HG03097 (cell line): ENCODE measurements around the gene RRAS.

ENCODE experiments used
- ATAC-seq: cut with Tn5 transposase; IDR thresholded peaks from one replicate; pipeline ENCODE4 v1.9.1; 2021; ENCODE audit not compliant: unreplicated experiment, low FRiP score

The RRAS gene

DNA sequence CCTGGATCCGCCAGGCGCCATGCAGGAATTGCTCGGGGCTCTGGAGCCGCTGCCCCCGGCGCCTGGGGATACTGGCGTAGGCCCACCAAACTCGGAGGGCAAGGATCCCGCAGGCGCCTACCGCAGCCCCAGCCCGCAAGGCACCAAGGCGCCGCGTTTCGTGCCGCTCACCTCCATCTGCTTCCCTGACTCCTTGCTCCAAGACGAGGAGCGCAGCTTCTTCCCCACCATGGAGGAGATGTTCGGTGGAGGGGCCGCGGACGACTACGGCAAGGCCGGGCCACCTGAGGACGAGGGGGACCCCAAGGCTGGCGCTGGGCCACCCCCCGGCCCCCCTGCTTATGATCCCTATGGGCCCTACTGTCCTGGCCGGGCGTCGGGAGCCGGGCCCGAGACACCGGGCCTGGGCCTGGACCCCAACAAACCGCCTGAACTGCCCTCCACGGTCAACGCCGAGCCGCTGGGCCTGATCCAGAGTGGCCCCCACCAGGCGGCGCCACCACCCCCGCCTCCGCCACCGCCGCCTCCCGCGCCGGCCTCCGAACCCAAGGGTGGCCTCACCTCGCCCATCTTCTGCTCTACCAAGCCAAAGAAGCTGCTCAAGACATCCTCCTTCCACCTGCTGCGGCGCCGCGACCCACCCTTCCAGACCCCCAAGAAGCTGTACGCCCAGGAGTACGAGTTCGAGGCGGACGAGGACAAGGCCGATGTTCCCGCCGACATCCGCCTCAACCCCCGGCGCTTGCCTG is 42.8 kb downstream of the RRAS start:
- ATAC-seq: no peak

DNA sequence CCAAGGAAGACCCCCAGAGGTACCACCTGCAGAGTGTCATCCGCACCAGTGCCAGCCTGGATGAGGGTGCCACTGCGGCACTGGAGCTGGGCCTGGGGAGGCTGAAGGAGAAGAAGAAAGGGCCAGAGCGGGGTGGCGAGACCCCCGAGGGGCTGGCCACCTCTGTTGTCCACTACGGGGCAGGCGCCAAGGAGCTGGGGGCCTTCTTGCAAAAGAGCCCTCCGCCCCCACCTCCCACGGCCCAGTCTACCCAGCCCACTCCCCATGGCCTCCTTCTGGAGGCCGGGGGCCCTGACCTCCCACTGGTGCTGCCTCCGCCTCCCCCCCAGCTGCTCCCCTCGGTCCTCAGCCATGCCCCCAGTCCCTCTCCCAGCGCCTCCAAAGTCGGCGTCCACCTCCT is 43.5 kb downstream of the RRAS start:
- ATAC-seq: no peak

DNA sequence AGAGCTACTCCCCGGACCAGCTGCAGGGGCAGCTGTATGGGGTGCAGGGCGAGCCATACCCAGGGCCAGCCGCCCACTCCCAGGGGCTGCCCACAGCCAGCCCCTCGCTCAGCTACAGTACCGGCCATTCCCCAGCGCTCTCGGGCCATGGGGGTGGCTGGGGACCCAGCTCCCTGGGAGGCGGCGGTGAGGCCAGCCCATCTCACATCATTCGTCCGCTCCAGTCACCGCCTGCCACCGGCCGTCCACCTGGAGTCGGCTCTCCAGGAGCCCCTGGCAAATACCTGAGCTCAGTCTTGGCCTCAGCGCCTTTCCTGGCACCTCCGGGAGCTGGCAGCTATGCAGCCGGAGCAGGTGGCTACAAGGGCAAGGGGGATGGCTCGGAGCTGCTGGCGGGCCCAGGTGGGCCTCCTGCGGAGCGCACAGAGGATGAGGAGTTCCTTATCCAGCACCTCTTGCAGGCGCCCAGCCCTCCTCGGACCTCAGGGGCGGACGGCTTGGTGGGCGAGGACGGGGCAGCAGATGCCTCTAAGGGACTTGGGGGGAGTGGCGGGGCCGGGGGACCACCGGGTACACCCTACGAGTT is 44.0 kb downstream of the RRAS start:
- ATAC-seq: no peak

DNA sequence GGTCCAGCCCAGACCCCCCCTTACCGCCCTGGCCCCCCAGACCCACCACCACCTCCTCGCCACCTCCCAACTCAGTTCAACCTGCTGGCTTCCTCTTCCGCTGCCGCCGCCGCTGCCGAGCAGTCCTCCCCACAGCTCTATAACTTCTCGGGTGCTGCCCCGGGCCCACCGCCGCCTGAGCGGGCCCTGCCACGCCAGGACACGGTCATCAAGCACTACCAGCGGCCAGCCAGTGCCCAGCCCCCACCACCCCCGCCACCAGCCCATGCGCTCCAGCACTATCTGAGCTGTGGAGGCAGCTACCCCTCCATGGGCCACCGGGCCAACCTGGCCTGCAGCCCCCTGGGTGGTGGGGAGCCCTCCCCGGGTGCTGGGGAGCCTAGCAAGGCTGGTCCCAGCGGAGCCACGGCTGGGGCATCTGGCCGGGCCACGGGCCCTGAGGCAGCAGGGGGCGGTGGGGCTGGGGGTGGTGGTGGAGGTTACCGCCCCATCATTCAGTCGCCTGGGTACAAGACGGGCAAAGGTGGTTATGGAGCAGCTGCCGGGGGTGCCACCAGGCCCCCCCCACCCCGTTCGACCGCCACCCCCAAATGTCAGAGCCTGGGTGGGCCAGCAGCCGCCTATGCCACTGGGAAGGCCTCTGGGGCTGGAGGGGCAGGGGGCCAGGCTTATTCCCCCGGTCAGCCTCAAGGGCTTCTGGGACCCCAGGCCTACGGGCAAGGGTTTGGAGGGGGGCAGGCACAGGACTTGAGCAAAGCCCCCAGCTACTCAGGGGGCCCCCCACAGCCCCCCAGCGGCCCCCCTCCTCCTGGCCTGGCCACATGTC is 44.7 kb downstream of the RRAS start:
- ATAC-seq: no peak

DNA sequence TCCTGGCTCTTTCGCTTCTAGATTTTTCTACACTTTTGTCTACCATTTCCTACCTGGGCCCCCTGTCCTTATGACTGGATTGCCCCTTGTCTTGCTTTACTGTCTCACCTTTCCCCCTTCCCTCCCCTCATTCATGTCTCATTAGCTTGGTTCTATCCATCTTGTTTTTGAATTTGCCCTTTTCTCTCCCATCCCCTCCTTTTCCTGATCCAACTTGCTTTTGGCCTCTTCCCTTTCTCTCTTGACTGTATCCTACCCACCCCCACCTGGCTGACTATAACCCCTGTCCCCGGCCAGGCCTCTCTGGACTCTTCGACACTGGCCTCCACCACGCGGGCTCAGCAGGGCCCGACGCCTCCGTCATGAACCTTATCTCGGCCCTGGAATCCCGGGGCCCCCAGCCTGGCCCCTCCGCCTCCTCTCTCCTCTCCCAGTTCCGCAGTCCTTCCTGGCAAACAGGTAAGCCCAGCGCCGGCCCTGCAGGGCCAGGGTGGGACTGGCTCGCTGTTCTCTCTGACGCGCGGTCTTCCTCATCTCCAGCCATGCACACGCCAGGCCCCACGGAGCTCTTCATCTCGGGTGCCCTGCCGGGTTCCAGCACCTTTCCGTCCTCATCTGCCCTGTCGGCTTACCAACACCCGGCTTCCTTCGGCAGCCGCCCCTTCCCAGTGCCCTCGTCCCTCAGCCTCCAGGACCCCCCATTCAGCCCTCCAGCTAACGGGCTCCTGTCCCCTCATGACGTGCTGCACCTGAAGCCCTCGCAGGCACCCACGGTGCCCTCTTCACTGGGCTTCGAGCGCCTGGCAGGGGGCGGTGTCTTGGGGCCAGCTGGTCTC is 45.6 kb downstream of the RRAS start:
- no peak for ATAC-seq

DNA sequence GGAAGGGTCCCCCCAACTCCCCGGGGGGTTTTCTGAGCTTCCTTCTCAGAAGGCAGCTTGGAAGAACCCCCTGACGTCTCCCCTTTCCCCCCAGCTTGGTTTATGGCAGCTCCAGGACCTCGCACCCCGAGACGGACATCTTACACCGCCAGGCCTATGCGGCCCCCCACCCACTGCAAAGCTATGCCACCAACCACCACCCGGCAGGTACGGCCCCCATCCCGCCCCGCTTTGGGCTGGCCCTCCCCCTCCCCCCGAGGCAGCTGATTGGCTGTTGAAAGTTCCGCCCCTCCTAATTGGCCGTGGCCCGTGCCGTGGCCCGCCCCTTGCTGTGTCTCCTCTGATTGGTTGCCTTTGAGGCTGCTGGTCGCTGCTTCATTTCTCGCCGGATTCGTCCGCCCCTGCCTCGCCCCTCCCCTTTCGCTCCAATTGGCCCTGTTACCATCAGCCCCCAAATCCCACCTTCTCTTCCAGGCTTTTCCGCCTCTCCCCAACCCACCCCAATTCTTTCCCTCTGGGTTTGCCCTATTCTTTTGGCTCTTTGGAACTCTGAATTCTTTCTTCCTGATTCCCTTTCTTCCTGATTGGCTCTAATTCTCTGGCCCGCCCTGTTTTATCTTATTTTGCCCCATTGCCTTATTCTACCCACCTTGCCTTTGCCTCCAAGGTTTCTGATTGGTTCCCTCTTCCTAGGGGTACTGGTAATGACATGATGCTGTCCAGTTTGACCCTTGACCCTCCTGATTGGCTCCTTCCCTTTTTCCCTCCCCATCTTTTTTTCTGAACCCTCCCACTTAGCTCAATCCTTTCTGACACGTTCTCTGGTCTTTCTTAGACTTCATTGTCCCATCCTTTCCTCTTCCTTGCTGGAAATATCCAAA is 46.5 kb downstream of the RRAS start:
- ATAC-seq: peak; percentile 37

DNA sequence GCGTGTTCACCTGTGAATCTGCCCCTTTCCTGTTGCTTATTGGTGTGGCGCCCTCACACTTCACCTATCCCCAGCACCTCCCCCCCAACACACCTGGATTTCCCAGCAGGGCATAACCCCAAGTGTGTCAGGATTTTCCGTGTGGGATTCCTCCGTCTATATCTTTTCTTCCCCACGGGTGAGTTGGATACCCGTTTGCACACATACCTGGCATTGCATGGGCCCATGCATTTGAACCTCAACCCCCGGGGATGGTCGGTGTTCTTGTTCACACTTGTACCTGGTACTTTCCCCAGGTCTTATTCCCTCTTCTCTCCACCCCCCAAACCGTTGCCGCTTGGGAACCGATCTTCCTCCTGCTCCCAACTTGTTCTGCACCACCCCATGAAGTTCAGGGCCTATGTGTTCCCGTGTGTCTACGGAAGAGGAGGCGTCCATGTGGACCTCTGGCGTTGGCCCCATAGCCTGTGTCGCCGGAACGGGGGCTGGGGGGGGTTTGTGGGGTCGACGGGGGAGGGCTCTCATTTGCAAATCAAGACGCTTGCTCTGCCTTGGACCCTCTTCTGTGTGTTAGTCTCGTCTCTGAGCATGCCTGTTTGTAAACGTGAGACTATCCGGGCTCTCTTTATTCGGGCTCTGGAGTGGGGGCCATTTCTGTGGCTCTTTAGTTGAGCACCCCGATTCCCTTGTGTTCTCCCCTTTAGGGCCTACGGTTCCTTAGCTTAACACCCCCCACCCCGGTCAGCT is 47.3 kb downstream of the RRAS start:
- ATAC-seq: no peak

DNA sequence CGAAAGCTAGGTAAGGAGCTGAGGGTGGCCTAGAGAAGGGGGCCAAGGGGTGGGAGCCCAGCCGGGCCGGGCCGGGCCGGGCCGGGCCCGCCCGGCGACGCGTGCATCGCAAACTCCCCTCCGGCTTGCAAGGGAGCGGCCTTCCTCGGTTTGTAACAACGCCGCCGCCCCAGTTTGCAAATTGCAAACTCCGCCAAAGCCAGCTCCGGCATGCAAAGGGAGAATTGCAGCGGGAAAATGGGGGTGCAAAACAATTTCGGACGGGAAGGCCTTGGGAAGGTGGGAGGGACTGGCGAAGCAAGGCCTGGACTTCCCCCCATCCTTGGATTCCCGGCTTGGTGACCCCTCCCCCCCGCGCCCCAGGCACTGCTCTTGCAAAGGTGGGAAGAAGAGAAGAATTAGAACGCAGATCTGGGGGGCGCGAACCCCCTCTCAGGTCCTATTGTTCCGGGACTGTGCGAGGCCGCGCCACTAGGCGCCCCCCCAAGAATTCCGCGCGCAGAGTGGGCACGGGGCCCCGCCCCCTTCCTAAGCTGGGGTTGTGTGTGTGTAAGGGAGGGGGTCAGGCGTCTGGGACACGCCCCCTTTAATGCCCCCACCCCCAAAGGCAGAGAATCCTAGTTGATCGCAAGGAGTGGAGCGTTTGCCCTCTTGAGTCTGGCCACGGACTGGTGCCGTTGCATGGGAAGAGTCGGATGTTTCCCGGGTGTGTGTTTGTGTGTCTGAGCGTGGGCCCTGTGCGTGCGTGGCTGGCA is 48.0 kb downstream of the RRAS start:
- ATAC-seq: no peak

DNA sequence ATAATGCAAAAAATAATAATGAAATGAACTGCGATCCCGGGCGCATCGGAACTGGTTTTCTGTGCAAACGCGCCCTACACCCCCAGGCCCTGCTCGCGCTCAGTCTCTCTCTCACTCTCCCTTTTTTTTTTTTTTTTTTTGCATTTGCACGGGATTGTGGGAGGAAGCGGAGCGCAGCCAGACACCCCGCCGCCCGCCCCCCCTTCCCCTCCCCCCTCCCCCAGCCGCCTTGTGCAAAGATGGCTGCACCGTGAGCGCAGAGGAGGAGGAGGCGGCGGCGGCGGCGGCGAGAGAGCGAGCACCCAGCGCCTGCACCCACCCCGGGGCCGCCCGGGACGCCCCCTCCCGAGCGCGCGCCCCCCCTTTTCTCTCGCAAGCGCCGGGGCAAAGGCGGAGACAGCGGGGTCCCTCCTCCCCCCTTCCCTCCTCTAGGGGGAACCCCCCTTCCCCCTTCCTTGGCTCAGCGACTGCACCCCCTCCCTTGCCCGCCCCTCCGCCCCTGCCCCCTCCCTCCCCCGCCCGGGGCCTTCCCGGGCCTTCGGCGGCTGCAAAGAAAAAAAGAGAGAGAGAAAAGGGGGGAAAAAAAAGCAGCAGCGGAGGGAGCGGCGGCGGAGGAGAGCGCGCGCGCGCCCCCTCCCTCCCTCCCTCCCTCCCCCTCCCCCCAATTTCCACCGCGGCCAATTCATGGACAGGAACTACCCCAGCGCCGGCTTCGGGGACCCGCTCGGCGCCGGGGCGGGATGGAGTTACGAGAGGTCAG is 48.8 kb downstream of the RRAS start, which contains the start of gene PRR12:
PRR12 (plus strand) TSS at position 212 of the 760 bp plus-strand sequence; CDS start at position 685, 473 bp downstream.
- no peak for ATAC-seq

DNA sequence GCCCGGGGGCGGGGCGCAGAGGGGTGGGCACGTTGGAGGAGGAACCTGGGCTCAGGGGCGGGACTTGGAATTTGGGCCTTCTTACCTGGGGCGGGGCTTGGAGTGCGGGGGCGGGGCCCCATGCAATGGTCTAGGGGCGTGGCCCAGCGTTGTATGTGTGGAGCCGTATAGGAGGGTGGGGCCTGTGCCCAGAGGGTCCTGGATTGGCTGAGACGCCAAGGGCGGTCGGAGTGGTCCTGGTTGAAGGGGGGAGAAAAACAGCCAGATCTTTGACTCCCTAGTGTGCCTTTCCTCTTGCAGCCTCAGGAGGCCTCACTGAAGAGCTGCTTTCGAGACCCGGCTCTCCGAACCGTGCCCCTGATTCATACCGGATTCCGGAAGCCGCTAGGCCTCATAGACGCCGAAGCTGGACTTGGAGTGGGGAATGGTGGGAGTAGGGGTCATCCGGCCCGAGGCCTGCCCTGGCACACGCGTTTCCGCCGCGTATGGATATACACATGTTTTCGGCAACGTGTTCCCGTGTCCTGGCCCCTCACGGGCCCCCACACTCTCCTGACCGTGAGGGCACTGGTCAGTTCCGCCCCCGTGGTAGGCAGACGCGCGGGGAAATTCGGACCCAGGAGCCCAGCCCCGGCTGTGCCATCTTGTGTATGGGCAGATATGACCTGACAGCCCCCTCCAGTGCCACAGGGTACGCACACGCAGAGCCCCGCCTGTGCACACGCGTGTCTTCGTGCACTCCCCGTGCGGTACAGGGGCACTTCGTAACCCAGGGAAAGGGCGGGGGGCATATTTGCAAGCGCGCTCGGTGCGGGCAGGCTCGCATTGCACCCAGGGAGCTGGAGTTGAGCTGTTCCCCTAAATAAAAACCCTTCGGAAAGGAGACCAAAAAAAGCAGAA is 49.6 kb downstream of the RRAS start:
- ATAC-seq: peak; percentile 68

DNA sequence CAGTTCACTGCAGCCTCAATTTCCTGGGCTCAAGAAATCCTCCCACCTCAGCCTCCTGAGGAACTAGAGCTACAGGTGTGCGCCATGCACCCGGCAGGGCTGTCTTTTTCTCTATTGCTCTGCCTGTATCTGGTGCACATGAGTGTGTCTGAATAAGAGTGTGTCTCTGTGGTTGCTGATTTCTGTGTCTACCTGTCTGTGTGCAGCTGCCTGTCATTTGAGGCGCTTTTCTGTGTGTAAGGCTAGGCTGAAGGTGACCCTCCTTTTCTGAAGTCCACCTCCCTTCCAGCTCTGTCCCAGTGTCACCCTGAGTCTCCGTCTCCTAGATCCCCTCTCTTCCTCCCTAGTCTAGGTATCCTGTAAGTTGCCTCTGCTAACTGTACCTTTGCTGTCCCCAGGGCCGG is 50.4 kb downstream of the RRAS start:
- no peak for ATAC-seq

DNA sequence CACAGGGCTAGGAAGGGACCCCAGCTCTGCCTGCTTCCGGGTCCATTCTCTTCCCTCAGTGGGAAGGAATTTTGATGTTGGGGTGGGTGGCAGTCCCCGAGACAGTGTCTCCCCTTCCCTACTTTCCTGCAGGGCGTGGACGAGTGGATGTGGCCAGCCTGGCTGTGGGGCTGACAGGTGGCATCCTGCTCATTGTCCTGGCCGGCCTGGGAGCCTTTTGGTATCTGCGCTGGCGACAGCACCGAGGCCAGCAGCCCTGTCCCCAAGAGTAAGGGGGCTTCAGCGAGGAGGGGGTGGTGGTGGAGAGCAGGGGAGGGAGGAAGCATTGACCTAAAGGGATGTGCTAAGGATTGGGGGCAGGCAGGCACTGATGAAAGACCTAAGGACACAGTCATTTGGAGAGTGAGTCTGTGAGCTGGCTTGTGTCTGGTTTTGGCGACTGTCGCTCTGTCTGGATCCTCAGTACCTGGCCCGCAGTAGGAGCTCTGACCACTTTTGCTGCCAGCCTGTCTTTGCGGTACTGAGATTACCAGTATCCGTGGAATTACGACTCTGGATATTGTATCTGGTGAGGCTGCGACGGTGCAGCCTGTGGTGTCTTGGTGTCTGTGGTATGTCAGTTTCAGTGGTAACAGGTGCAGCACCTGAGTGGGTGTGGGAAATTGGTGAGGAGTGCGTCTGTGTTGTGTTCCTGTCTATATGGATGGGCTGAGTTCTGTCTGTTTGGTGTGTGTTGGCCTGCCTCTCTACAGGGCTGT is 51.4 kb downstream of the RRAS start:
- no peak for ATAC-seq

DNA sequence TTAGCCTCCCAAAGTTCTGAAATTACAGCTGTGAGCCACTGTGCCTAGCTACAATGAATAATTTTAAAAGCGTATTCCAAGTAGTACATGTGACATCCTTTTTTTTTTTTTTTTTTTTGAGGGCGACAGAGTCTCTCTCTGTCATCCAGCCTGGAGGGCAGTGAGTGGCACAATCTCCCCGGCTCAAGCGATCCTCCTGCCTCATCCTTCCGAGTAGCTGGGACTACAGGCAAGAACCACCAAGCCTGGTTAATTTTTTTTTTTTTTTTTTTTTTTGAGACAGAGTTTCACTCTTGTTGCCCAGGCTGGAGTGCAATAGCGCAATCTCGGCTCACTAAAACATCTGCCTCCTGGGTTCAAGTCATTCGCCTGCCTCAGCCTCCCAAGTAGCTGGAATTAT is 52.7 kb downstream of the RRAS start:
- no peak for ATAC-seq
